Vagina (tissue), 2 donors: ENCODE measurements around the gene SPOPL. TPM values are rescaled to one million over a fixed set of nuclear protein-coding genes. Genes with fewer than 3 reads are reported as not detected.

Experiments
- DNase-seq, 2 donors: peaks; one replicate each; pipeline ENCODE4 v3.0.0-alpha.2; 2017; ENCODE audit errors: extremely low spot score in 2 of 2
- H3K27ac ChIP-seq: fragments of 200-600 bp; sonication (generic); one replicate; pipeline ENCODE4 v1.5.1; 2019
- H3K27me3 ChIP-seq: fragments of 200-600 bp; sonication (generic); one replicate; pipeline ENCODE4 v1.5.1; 2019
- H3K36me3 ChIP-seq, 2 donors: fragments of 200-600 bp; sonication (generic); one replicate each; pipeline ENCODE4 v1.5.1; 2017 to 2019
- H3K4me1 ChIP-seq: fragments of 200-600 bp; sonication (generic); one replicate; pipeline ENCODE4 v1.5.1; 2019
- H3K4me3 ChIP-seq, 2 donors: fragments of 200-600 bp; sonication (generic); 1 replicate in 1 of 2; 2 replicates in 1 of 2; pipeline ENCODE4 v1.5.1; 2016 to 2019
- H3K9me3 ChIP-seq: fragments of 200-600 bp; sonication (generic); one replicate; pipeline ENCODE4 v1.5.1; 2019
- POLR2A ChIP-seq, 2 donors: fragments of 450-650 bp; IDR thresholded peaks; one replicate each; pipeline ENCODE4 v1.6.1; 2017; ENCODE audit warnings: antibody characterized with exemption in 2 of 2, mild to moderate bottlenecking in 2 of 2, moderate library complexity in 2 of 2
- POLR2AphosphoS5 ChIP-seq, 2 donors: sonication (generic); formaldehyde crosslinking; IDR thresholded peaks; one replicate each; pipeline ENCODE4 v1.9.0; 2017; ENCODE audit warnings: antibody characterized with exemption in 2 of 2, mild to moderate bottlenecking in 2 of 2, low read depth in 1 of 2; ENCODE audit not compliant: insufficient read depth in 1 of 2
- intact Hi-C: fragments of 100-400 bp; cut with DNase I; formaldehyde crosslinking; loops from one replicate; pipeline ENCODE4 v1.15.1; 2023
- total RNA-seq: library from RNA; depleted of rRNA; stranded (reverse); fragments of >200 nt; gene quantifications from one replicate; pipeline ENCODE4 v1.2.3, GENCODE V29; 2016
- TF ChIP-seq, protein P1 (sequence below), 3 experiments: fragments of 450-650 bp in 2 of 3; fragments of 200-600 bp in 1 of 3; sonication (generic) in 1 of 3; IDR thresholded peaks; one replicate each; pipeline ENCODE4 v1.5.1; 2017 to 2019; ENCODE audit warnings: antibody characterized with exemption in 3 of 3, mild to moderate bottlenecking in 2 of 3, moderate library complexity in 2 of 3

SPOPL gene
- total RNA-seq, 1 donor from 2014 or later: 20.1 TPM

- DNase-seq: no peak
- H3K9me3 ChIP-seq: no peaks in the 10 kb centered on the region
- H3K4me3 ChIP-seq: no peak overlapping the region
- intact Hi-C loops: no loop called here
- TF ChIP-seq, protein P1, sequence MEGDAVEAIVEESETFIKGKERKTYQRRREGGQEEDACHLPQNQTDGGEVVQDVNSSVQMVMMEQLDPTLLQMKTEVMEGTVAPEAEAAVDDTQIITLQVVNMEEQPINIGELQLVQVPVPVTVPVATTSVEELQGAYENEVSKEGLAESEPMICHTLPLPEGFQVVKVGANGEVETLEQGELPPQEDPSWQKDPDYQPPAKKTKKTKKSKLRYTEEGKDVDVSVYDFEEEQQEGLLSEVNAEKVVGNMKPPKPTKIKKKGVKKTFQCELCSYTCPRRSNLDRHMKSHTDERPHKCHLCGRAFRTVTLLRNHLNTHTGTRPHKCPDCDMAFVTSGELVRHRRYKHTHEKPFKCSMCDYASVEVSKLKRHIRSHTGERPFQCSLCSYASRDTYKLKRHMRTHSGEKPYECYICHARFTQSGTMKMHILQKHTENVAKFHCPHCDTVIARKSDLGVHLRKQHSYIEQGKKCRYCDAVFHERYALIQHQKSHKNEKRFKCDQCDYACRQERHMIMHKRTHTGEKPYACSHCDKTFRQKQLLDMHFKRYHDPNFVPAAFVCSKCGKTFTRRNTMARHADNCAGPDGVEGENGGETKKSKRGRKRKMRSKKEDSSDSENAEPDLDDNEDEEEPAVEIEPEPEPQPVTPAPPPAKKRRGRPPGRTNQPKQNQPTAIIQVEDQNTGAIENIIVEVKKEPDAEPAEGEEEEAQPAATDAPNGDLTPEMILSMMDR (IDR thresholded peaks at IDR 0.05): no peak
- TF ChIP-seq POLR2A (IDR thresholded peaks at IDR 0.05) (no peak), POLR2AphosphoS5 (IDR thresholded peaks at IDR 0.05; ENCODE audit: insufficient read depth in 1 of 2, low read depth in 1 of 2) (no peak)
- peaks cover 0 to 5% of the 10 kb centered on the region in 2 donors for H3K36me3 ChIP-seq
- H3K27ac ChIP-seq: no peak overlapping the region
- no peaks in the 10 kb centered on the region for H3K27me3 ChIP-seq
- peaks cover 7% of the 10 kb centered on the region for H3K4me1 ChIP-seq
These were observed 48.6 kb downstream of the SPOPL start for GRCh38 chr2:138550172-138550571.

- H3K27ac ChIP-seq: no peak overlapping the region
- no peaks in the 10 kb centered on the region for H3K9me3 ChIP-seq
- H3K4me1 ChIP-seq: peaks cover 6% of the 10 kb centered on the region
- intact Hi-C loops: no loop called here
- H3K27me3 ChIP-seq: no peaks in the 10 kb centered on the region
- no peak for DNase-seq
- TF ChIP-seq, protein P1 (IDR thresholded peaks at IDR 0.05): no peak
- TF ChIP-seq POLR2AphosphoS5 (IDR thresholded peaks at IDR 0.05; ENCODE audit: insufficient read depth in 1 of 2, low read depth in 1 of 2) (no peak), POLR2A (IDR thresholded peaks at IDR 0.05) (no peak)
- peaks cover 0 to 5% of the 10 kb centered on the region in 2 donors for H3K36me3 ChIP-seq
- no peak overlapping the region for H3K4me3 ChIP-seq
These were observed 49.2 kb downstream of the SPOPL start for GRCh38 chr2:138550670-138551287.

DNA sequence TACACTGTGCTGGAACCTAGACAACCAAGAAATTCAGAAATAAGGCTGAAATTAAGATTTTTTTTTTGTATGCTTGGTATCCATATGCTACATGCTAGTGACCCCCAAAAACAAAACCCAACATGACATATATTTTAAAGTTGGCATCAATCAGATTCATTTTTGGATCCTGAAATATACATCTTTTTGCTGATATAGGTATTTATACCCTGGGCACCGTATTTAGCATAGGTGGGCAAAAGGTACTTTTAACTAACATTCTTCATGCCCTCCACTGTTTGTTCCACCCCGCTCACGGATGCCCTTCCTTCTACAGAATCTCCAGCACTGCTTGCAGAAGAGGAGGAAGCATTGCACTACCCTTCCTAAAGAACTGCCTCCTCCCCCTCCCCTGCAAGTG lies 52.6 kb downstream of the SPOPL start:
- DNase-seq: no peak
- intact Hi-C loops: no loop called here
- Histone ChIP-seq H3K36me3 (peaks cover 0 to 9% of the 10 kb centered on the region in 2 donors), H3K27ac (no peak overlapping the region), H3K9me3 (no peaks in the 10 kb centered on the region), H3K27me3 (no peaks in the 10 kb centered on the region), H3K4me1 (no peaks in the 10 kb centered on the region), H3K4me3 (no peak overlapping the region)
- TF ChIP-seq POLR2AphosphoS5 (IDR thresholded peaks at IDR 0.05; ENCODE audit: insufficient read depth in 1 of 2, low read depth in 1 of 2) (no peak), POLR2A (IDR thresholded peaks at IDR 0.05) (no peak)
- TF ChIP-seq, protein P1 (IDR thresholded peaks at IDR 0.05): no peak

- no peak for DNase-seq
- intact Hi-C loops: no loop called here
- no peak overlapping the region for H3K27ac ChIP-seq
- no peaks in the 10 kb centered on the region for H3K4me1 ChIP-seq
- TF ChIP-seq POLR2A (IDR thresholded peaks at IDR 0.05) (no peak), POLR2AphosphoS5 (IDR thresholded peaks at IDR 0.05; ENCODE audit: insufficient read depth in 1 of 2, low read depth in 1 of 2) (no peak)
- TF ChIP-seq, protein P1 (IDR thresholded peaks at IDR 0.05): no peak
- H3K4me3 ChIP-seq: no peak overlapping the region
- no peaks in the 10 kb centered on the region for H3K9me3 ChIP-seq
- H3K36me3 ChIP-seq: peaks cover 0 to 14% of the 10 kb centered on the region in 2 donors
- no peaks in the 10 kb centered on the region for H3K27me3 ChIP-seq
These were observed 58.1 kb downstream of the SPOPL start for GRCh38 chr2:138559641-138560040.

- Histone ChIP-seq H3K36me3 (peaks cover 0 to 31% of the 10 kb centered on the region in 2 donors), H3K4me3 (no peak overlapping the region), H3K4me1 (no peaks in the 10 kb centered on the region), H3K27me3 (no peaks in the 10 kb centered on the region), H3K27ac (no peak overlapping the region), H3K9me3 (no peaks in the 10 kb centered on the region)
- no peak for DNase-seq
- no peak for TF ChIP-seq POLR2A (IDR thresholded peaks at IDR 0.05)
- TF ChIP-seq, protein P1 (IDR thresholded peaks at IDR 0.05): no peak
- no peak for TF ChIP-seq POLR2AphosphoS5 (IDR thresholded peaks at IDR 0.05; ENCODE audit: insufficient read depth in 1 of 2, low read depth in 1 of 2)
- intact Hi-C loops: no loop called here
These were observed 63.1 kb downstream of the SPOPL start for GRCh38 chr2:138564586-138565229.
